ENCODE measurements around the gene LIFR. TPM values are rescaled to one million over a fixed set of nuclear protein-coding genes. Genes with fewer than 3 reads are reported as not detected.

The LIFR gene
- total RNA-seq, 2 donors from 2014 or later: 81.7 to 85.9 TPM

DNA sequence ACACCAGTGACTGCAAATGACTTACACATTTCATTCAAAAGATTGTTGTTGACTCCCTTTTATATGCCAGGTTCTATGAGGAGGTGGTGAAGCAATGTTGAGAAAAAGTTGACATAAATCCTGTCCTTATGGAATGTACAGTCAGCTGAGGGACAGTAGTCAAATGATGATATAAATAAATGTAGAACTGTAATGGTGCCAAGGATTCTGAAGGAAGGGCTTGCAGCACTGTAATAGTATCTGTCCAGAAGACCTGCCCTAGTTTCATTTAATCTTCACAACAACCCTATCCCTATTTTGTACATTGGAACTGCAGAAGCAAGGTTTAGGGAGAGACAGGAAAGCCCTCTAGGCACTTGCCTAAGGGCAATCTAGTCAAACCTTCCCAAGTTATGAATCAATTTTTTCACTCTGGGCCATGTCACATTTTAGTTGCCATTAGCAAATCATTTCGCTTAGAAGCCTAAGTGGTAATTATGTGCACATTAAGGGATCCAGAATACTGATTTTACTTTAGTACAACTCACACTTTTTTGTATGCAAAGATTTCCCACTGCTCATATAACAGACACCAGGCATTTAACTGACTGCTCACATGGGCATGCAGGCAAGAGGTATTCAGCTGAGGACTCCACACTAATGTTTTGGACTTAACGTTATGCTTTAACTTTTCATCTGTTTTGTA lies 34.5 kb upstream of the LIFR start:
- no peak overlapping the region for H3K27ac Mint-ChIP-seq
- H3K27me3 Mint-ChIP-seq (ENCODE audit: insufficient read depth): no peaks in the 10 kb centered on the region
- H3K36me3 Mint-ChIP-seq (ENCODE audit: low read depth): no peaks in the 10 kb centered on the region
- H3K4me3 ChIP-seq (ENCODE audit: low read length): no peak overlapping the region
- no peak overlapping the region for H3K9ac ChIP-seq (ENCODE audit: extremely low read depth, low read length, poor library complexity, severe bottlenecking)
- TF ChIP-seq, protein P1, sequence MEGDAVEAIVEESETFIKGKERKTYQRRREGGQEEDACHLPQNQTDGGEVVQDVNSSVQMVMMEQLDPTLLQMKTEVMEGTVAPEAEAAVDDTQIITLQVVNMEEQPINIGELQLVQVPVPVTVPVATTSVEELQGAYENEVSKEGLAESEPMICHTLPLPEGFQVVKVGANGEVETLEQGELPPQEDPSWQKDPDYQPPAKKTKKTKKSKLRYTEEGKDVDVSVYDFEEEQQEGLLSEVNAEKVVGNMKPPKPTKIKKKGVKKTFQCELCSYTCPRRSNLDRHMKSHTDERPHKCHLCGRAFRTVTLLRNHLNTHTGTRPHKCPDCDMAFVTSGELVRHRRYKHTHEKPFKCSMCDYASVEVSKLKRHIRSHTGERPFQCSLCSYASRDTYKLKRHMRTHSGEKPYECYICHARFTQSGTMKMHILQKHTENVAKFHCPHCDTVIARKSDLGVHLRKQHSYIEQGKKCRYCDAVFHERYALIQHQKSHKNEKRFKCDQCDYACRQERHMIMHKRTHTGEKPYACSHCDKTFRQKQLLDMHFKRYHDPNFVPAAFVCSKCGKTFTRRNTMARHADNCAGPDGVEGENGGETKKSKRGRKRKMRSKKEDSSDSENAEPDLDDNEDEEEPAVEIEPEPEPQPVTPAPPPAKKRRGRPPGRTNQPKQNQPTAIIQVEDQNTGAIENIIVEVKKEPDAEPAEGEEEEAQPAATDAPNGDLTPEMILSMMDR (conservative IDR thresholded peaks at IDR 0.05): no peak
- H3K4me3 Mint-ChIP-seq: no peak overlapping the region
- no peaks in the 10 kb centered on the region for H3K36me3 ChIP-seq (ENCODE audit: control insufficient read depth, insufficient read depth, low read length)
- no peak for DNase-seq
- WGBS, 2 experiments (ENCODE audit: insufficient coverage in 1 of 2, insufficient read length in 1 of 2): 92 to 100% methylated on average over 1 to 2 of the region's 2 CpGs
- H3K27me3 ChIP-seq (ENCODE audit: control insufficient read depth, insufficient read depth, low read length, poor library complexity, severe bottlenecking): no peaks in the 10 kb centered on the region
- H3K27ac ChIP-seq (ENCODE audit: low read depth, low read length): no peak overlapping the region
- peaks cover 14% of the 10 kb centered on the region for H3K4me1 Mint-ChIP-seq
- no peaks in the 10 kb centered on the region for H3K9me3 Mint-ChIP-seq
- H3K4me1 ChIP-seq (ENCODE audit: control insufficient read depth, insufficient read depth, low read length): peaks cover 11% of the 10 kb centered on the region
- no peaks in the 10 kb centered on the region for H3K9me3 ChIP-seq (ENCODE audit: control insufficient read depth, low read length)

DNA sequence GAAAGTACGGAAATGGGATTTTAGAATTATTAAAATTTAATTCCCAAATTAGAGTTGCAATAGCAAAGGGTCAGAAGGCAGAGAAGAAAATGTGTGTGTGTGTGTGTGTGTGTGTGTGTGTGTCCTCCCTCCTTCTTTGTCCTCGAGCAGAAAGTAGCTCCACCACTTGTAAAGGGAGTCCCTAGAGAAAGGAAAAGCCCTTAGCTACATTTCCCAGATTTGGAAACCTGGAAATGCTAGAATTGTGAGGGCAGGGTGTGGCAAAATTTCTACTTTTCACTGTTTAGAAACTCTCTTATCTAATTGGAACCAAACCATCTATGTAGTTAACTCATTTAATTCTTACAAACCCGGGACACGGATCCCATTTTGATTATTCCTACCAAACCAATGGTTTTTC lies 33.2 kb upstream of the LIFR start:
- no peak for DNase-seq
- H3K27me3 Mint-ChIP-seq (ENCODE audit: insufficient read depth): no peaks in the 10 kb centered on the region
- H3K36me3 Mint-ChIP-seq (ENCODE audit: low read depth): no peaks in the 10 kb centered on the region
- WGBS, 2 experiments (ENCODE audit: insufficient coverage in 1 of 2, insufficient read length in 1 of 2): 96% methylated on average over 2 of the region's 4 CpGs; no CpG with 5 or more reads in 1 of the 2 experiments
- H3K9me3 Mint-ChIP-seq: no peaks in the 10 kb centered on the region
- TF ChIP-seq, protein P1 (conservative IDR thresholded peaks at IDR 0.05): no peak
- peaks cover 6% of the 10 kb centered on the region for H3K4me1 Mint-ChIP-seq
- Histone ChIP-seq H3K4me3 (ENCODE audit: low read length) (no peak overlapping the region), H3K4me1 (ENCODE audit: control insufficient read depth, insufficient read depth, low read length) (peaks cover under 1% of the 10 kb centered on the region), H3K27ac (ENCODE audit: low read depth, low read length) (no peak overlapping the region), H3K9me3 (ENCODE audit: control insufficient read depth, low read length) (no peaks in the 10 kb centered on the region), H3K36me3 (ENCODE audit: control insufficient read depth, insufficient read depth, low read length) (no peaks in the 10 kb centered on the region), H3K9ac (ENCODE audit: extremely low read depth, low read length, poor library complexity, severe bottlenecking) (no peak overlapping the region), H3K27me3 (ENCODE audit: control insufficient read depth, insufficient read depth, low read length, poor library complexity, severe bottlenecking) (no peaks in the 10 kb centered on the region)
- H3K27ac Mint-ChIP-seq: no peak overlapping the region
- no peak overlapping the region for H3K4me3 Mint-ChIP-seq

DNA sequence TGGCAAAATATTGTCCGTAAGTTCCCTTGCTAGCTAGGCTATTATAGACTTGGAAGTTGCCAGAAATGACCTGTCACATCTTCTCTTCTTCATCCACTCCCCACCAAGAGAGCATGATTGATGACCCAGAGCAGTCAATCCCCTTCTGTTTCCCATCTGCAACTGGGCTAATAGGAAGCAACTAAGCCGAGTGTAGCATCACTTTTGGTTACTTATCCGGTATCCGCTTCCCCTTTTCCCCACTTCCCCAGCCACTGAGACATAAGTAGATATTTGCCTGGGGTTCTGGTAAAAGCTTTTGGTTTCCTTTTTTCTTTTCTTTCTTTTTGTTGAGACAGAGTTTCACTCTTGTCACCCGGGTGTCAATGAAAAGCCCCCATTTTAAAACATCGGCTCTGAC lies 29.4 kb upstream of the LIFR start:
- Histone ChIP-seq H3K9ac (ENCODE audit: extremely low read depth, low read length, poor library complexity, severe bottlenecking) (no peak overlapping the region), H3K27me3 (ENCODE audit: control insufficient read depth, insufficient read depth, low read length, poor library complexity, severe bottlenecking) (no peaks in the 10 kb centered on the region), H3K27ac (ENCODE audit: low read depth, low read length) (no peak overlapping the region), H3K4me1 (ENCODE audit: control insufficient read depth, insufficient read depth, low read length) (no peaks in the 10 kb centered on the region), H3K9me3 (ENCODE audit: control insufficient read depth, low read length) (no peaks in the 10 kb centered on the region), H3K36me3 (ENCODE audit: control insufficient read depth, insufficient read depth, low read length) (no peaks in the 10 kb centered on the region), H3K4me3 (ENCODE audit: low read length) (no peak overlapping the region)
- no peak overlapping the region for H3K4me3 Mint-ChIP-seq
- no peak overlapping the region for H3K27ac Mint-ChIP-seq
- DNase-seq: no peak
- 95% methylated on average over 6 of the region's 6 CpGs; no CpG with 5 or more reads in 1 of the 2 experiments for WGBS, 2 experiments (ENCODE audit: insufficient coverage in 1 of 2, insufficient read length in 1 of 2)
- TF ChIP-seq, protein P1 (conservative IDR thresholded peaks at IDR 0.05): no peak
- no peaks in the 10 kb centered on the region for H3K9me3 Mint-ChIP-seq
- no peaks in the 10 kb centered on the region for H3K27me3 Mint-ChIP-seq (ENCODE audit: insufficient read depth)
- H3K4me1 Mint-ChIP-seq: peaks cover 3% of the 10 kb centered on the region
- H3K36me3 Mint-ChIP-seq (ENCODE audit: low read depth): no peaks in the 10 kb centered on the region

Measured in endodermal cell (in vitro differentiated cells).